Heart right ventricle (tissue), 16 donors: ENCODE data around the gene SDCCAG8. TPM values are rescaled to one million over a fixed set of nuclear protein-coding genes. Genes with fewer than 3 reads are reported as not detected.

Experiments
- ATAC-seq, 8 donors: fragments of 200-7000 bp; cut with Tn5 transposase; one replicate each; pipeline ENCODE4 v1.9.1; 2020; ENCODE audit warnings: mild to moderate bottlenecking in 8 of 8, moderate library complexity in 8 of 8, moderate number of reproducible peaks in 1 of 8
- DNase-seq, 2 donors: peaks; one replicate each; pipeline ENCODE4 v3.0.0-alpha.2; 2020
- H3K27ac ChIP-seq, 10 donors: fragments of 200-600 bp; sonication (generic) in 2 of 10; one replicate each; pipeline versions ENCODE4 v1.5.0 to v1.8.0; 2020 to 2022; ENCODE audit warnings: mild to moderate bottlenecking in 3 of 10
- H3K27me3 ChIP-seq, 7 donors: fragments of 200-600 bp; one replicate each; pipeline ENCODE4 v1.8.0; 2021 to 2022; ENCODE audit warnings: mild to moderate bottlenecking in 2 of 7
- H3K36me3 ChIP-seq, 9 donors: fragments of 200-600 bp; sonication (generic) in 1 of 9; one replicate each; pipeline versions ENCODE4 v1.5.0 to v1.8.0; 2020 to 2022; ENCODE audit warnings: mild to moderate bottlenecking in 2 of 9
- H3K4me1 ChIP-seq, 9 donors: fragments of 200-600 bp; sonication (generic) in 1 of 9; one replicate each; pipeline versions ENCODE4 v1.5.0 to v1.8.0; 2020 to 2022; ENCODE audit warnings: mild to moderate bottlenecking in 4 of 9
- H3K4me3 ChIP-seq, 10 donors: fragments of 200-600 bp; sonication (generic) in 2 of 10; one replicate each; pipeline versions ENCODE4 v1.5.0 to v1.8.0; 2020 to 2022; ENCODE audit warnings: mild to moderate bottlenecking in 7 of 10, moderate library complexity in 2 of 10
- H3K9me3 ChIP-seq, 11 donors: fragments of 200-600 bp in 10 of 11; sonication (generic) in 2 of 11; one replicate each; pipeline versions ENCODE4 v1.5.0 to v1.8.0; 2013 to 2022; ENCODE audit warnings: mild to moderate bottlenecking in 2 of 11, control low read depth in 1 of 11, moderate library complexity in 1 of 11
- CTCF ChIP-seq, 9 donors: fragments of 200-600 bp; sonication (generic) in 2 of 9; IDR thresholded peaks; one replicate each; pipeline versions ENCODE4 v1.5.0 to v1.8.0; 2021 to 2022; ENCODE audit warnings: antibody characterized with exemption in 9 of 9, mild to moderate bottlenecking in 5 of 9, moderate library complexity in 1 of 9
- WGBS, 2 donors: extraction: QIAGEN DNeasy Blood & Tissue Kit; methylation state at CpG; one replicate each; pipeline ENCODE4 v1.1.7; 2013; ENCODE audit warnings: inconsistent platforms in 1 of 2; 5-methylcytosine and 5-hydroxymethylcytosine counted together
- intact Hi-C, 10 donors: fragments of 100-400 bp; cut with DNase I; formaldehyde crosslinking; loops; one replicate each; pipeline versions ENCODE4 v1.11.1 to v1.14.2; 2022
- polyA plus RNA-seq, 2 donors: library from polyadenylated mRNA; stranded (reverse); fragments of 200-250 nt; gene quantifications; one replicate each; pipeline ENCODE4 v1.2.3, GENCODE V29; 2013
- total RNA-seq, 10 donors: library from RNA; stranded (reverse); fragmentation: NEBNext Ultra II Directional in 3 of 10; extraction: Animal tissue kit (Norgen Biotek cat#: 25700) in 3 of 10; gene quantifications; one replicate each; pipeline versions ENCODE4 v1.2.1 to v1.2.4, GENCODE V29; 2021 to 2023
- donor health status: Arrhythmogenic right ventricular cardiomyopathy.
- donor health status: ischemic (EF 13 %, LVEDD 7.1; RV severe dilation, severe dysfunction).
- donor health status: healthy with polysubstance abuse.
- donor health status: DM: no; HTN: yes; CAD: no.
- donor health status: DM: no; HTN: no; CAD: no.
- donor health status: ischemic (EF 25% LVEDD 6.9; RV normal size, moderate dysfunction).
- donor health status: ischemic (EF 25% LVEDD 5.7; RV mildly dilated, moderate dysfunction).
- donor health status: healthy.
- donor health status: DM: yes; HTN: yes; CAD: no.
- donor health status: Ischemic cardiomyopathy.
- donor health status: ischemic (EF 35%, LVEDD 5.7; RV mildly dilated, moderate dysfunction).
- donor health status: nonischemic (EF 11% LVEDD 7.7; RV severe dilation, severe dysfunction).
- donor health status: DM: yes; HTN: yes; CAD: no.
- donor health status: PGD.
- donor health status: ischemic (EF 29% LVEDD 5.4; RV normal size, mild dysfunction).
- donor health status: nonischemic (EF 23%, LVEDD 6.1; RV moderate dilation, normal function).

Gene SDCCAG8
- total and polyA plus RNA-seq, 12 donors = 7.7 to 37.1 (median 26.3) TPM

DNA sequence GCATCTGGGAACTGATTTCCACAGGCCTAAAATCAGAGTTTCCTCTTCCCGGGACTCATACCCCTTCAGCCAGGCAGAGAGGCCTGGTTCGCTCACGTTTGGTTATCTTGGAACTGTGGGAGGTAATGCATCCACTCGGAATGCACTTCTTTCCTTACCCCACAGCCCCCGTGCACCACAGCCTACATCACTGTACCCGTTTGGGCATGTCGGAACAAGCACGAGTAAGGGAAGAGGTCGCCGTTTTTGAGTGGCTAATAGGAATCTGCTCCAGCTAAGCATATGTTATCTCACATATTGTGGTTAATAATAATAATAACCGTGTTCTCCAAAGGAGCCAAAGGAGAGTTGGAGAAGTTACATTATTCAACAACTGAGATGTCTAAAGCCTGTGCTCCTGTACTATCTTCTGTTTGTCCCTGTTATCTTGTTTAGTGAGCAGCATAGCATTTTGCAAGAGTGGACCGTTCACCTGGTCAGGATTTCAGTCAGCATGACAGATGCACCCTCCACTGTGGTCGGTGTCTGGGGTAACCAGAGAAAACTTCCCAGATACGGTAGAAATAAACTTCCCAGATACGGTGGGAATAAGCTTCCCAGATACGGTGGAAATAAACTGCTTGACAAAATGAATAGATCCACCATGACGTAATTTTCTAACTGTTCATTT is 198.6 kb downstream of the SDCCAG8 start:
- peaks cover 0 to 9% (median 0%) of the 10 kb centered on the region in 9 donors for H3K36me3 ChIP-seq
- no peak for ATAC-seq
- DNase-seq = no peak
- H3K27ac ChIP-seq = no peak overlapping the region
- 85 to 89% methylated on average over 17 of the region's 17 CpGs for WGBS, 2 donors
- peaks cover 0 to 22% (median 0%) of the 10 kb centered on the region in 9 donors for H3K4me1 ChIP-seq
- intact Hi-C loops = no loop called here
- no peaks in the 10 kb centered on the region for H3K9me3 ChIP-seq
- H3K27me3 ChIP-seq = no peaks in the 10 kb centered on the region
- no peak for TF ChIP-seq CTCF (IDR thresholded peaks at IDR 0.05)
- no peak overlapping the region for H3K4me3 ChIP-seq

- DNase-seq (no peak), ATAC-seq (no peak)
- no peak for TF ChIP-seq CTCF (IDR thresholded peaks at IDR 0.05)
- H3K27me3 ChIP-seq = no peaks in the 10 kb centered on the region
- H3K9me3 ChIP-seq = no peaks in the 10 kb centered on the region
- WGBS, 2 donors = 92 to 94% methylated on average over 11 of the region's 11 CpGs
- peaks cover 0 to 23% (median 0%) of the 10 kb centered on the region in 9 donors for H3K4me1 ChIP-seq
- no peak overlapping the region for H3K4me3 ChIP-seq
- intact Hi-C loops = no loop called here
- peaks cover 0 to 21% (median 0%) of the 10 kb centered on the region in 9 donors for H3K36me3 ChIP-seq
- no peak overlapping the region for H3K27ac ChIP-seq
Observed at GRCh38 chr1:243455760-243456651, 200.2 kb downstream of the SDCCAG8 start.

- WGBS, 2 donors = 96 to 98% methylated on average over 9 of the region's 9 CpGs
- no peak for TF ChIP-seq CTCF (IDR thresholded peaks at IDR 0.05)
- Histone ChIP-seq H3K4me1 (peaks cover 0 to 14% (median 0%) of the 10 kb centered on the region in 9 donors), H3K4me3 (no peak overlapping the region), H3K9me3 (no peaks in the 10 kb centered on the region), H3K36me3 (peaks cover 0 to 22% (median 0%) of the 10 kb centered on the region in 9 donors), H3K27ac (no peak overlapping the region), H3K27me3 (no peaks in the 10 kb centered on the region)
- intact Hi-C loops = no loop called here
- ATAC-seq = no peak
- no peak for DNase-seq
Observed at GRCh38 chr1:243457363-243457982, 201.6 kb downstream of the SDCCAG8 start.

DNA sequence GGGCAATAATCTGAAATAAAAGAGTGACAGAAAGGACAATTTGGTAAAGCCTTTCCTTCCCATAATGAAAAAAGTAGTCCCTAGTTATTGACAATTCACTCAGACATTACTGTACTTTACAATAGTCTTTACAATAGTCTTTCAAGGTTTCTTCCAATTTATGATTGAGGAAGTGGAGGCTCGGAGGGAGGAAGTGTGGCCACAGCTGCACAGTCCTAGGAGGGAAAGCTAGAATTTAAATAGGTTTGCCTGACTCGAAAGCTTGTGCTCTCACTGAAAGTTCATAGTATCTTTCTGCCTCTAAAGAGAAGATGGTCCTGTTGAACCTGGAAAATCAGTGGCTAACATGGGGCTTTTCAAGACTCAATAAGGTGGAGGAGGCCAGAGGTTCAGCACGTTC is 203.2 kb downstream of the SDCCAG8 start:
- H3K4me1 ChIP-seq = peaks cover 0 to 14% (median 0%) of the 10 kb centered on the region in 9 donors
- peaks cover 0 to 21% (median 0%) of the 10 kb centered on the region in 9 donors for H3K36me3 ChIP-seq
- H3K27ac ChIP-seq = no peak overlapping the region
- 66 to 76% methylated on average over 3 of the region's 3 CpGs for WGBS, 2 donors
- no peaks in the 10 kb centered on the region for H3K9me3 ChIP-seq
- intact Hi-C loops = no loop called here
- ATAC-seq (peak in 1 of 8 donors; percentile 31), DNase-seq (no peak)
- no peaks in the 10 kb centered on the region for H3K27me3 ChIP-seq
- no peak for TF ChIP-seq CTCF (IDR thresholded peaks at IDR 0.05)
- no peak overlapping the region for H3K4me3 ChIP-seq
